Hematopoietic multipotent progenitor cell treated with erythropoietin and hydrocortisone succinate and interleukin-3 and kit ligand, for 6 days (in vitro differentiated cells): ENCODE measurements around the gene ZNF341.

Experiments
- DNase-seq: peaks from one replicate; pipeline ENCODE4 v3.0.0-alpha.2; 2015

ZNF341 gene

DNA sequence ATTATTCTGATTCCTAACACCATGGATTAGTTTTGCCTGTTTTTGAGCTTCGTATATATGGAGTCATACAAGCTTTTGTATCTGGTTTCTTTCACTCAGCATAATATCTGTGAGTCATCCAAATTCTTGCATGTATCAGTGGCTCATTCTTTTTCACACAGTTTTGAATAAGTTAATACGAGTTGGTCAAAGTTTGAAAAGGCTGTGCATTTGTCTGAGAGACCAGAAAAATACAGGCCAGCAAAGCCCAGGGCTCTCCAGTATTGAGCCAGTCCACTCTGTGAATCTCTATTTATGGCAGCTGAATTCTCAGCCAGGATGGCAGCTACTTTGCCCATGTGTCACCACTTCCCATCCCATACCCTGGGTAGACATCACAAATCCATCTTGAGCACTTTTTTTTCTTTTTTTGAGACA lies 72.1 kb downstream of the ZNF341 start:
- DNase-seq, result no peak

DNA sequence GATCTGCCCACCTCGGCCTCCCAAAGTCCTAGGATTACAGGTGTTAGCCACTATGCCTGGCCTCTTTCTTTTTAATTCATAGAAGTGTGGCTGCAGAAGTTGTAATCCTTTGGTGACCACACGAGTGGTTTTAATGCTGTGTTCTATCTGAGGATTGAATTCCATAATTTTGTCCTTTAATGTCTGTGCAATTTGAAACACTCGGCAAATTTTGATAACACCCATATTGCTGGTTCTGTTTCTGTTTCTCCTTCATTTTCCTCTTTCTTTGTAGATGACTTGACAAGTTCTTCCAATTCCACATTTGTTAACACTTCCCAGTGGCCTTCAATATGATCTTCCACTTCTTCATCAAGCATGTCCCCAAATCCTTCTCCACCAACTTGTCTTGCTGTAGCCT lies 76.6 kb downstream of the ZNF341 start:
- DNase-seq, result no peak

DNA sequence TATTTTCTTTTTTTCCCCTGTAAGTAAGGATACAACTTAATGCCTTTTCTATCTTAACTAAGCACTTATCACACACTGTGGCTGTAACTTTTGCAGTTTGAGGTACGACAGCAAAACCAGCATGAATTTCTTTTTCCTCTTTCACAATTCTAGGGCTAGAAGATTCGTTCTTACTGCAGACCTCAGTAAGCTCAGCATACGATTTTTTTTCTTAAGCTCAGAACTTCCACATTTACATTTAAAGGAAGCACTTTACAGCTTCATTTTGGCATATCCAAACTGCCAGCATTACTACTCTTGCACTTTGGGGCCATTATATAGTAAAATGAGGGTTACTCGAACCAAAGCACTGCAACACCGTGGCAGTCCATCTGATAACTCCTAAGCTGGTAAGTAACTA lies 78.5 kb downstream of the ZNF341 start:
- DNase-seq, result peak; percentile 22

DNA sequence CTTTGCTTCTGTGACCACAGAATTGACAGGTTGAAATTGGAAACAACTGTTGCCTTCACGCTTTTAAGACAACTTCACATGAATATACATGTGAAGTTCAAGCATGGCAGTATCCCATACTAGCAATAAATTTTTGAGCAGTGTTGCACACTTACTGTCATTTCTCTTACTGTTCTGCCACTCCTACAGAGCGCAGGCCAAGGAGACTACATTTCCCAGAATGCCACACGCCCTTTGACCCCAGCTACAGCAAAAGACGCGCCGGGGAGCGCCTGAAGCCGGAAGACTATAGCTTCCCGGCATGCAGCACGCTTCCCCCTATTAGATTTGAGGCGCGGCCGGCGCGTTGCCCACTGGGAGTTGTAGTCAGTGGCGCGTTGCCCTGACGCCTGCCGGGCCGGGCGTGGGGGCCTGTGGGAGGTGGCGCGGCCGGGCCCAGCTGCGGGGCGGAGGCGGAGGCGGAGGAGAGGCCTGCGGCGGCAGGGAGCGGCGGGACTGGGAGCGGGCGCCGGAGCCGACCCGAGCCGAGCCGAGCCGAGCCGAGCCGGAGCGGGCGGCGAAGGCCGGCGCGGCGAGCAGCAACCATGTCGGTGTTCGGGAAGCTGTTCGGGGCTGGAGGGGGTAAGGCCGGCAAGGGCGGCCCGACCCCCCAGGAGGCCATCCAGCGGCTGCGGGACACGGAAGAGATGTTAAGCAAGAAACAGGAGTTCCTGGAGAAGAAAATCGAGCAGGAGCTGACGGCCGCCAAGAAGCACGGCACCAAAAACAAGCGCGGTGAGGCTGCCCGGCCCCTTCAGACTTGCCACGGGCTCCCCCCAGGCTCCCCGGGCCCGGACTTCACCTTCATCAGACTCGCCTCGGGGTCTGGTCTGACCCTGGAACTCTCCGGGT lies 79.3 kb downstream of the ZNF341 start, which contains the start of gene CHMP4B:
CHMP4B (plus strand) TSS at position 464 of the 891 bp plus-strand sequence; CDS start at position 585, 121 bp downstream.
- peak; percentile 99 for DNase-seq

- DNase-seq, result peak; percentile 58
Observed at GRCh38 chr20:33811776-33812151, 80.0 kb downstream of the ZNF341 start.

DNA sequence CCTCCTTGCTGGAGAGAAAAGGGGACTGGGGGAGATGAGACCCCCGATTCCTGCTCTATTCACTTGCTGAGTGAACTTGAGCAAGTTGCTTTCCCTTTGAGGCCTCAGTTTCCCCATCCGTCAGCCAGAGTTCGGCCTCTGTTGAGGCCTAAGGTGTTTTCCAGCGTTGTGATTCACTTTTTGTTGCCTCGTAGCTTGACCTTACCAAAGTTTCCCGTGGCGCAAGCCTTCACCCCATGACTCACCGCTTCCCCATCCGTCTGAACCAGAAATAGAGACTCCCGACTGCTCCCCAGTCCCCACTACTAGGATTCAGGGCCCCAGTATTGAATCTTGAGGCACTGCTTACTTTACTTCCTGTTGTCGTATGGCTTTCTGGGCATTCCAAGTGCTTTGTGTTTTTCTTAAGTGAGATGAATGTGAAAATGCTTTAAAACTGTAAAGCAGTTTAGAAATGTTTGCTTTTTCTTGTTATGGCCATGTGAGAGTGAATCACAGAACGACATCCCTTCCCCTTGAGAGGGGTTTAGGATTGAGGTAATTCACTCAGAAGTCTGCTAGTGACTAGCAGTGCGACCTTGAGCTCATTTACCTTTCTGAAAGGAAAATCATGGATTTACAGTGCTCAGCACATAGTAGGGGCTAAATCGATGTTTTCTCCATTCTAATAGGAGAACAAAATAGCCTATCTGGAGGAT lies 80.5 kb downstream of the ZNF341 start:
- DNase-seq, result peak; percentile 60

DNA sequence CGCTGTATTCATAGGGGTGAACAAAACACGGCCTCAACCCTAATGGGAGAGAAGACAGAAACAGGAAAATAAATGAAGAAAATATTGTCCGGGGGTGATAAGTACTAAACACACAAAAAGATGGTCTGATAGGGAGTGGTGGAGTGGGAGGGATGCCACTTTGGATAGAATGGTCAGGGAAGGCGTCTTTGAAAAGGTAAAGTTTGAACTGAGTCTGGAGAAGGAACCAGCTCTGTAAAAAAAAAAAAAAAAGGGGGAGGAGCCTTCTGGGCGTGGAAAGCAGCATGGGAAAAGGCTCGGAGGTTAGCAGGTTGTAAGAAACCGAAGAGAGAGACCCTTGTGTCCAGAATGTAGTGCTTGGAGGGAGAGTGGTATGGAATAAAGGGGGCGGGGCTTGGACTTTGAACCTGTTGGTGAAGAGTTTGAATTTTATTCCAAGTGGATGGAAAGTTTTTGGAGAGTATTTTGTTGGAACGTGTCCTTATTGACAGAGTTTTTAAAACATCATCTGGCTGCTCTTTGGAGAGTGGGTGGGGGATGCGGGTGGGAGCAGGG lies 81.2 kb downstream of the ZNF341 start:
- DNase-seq, result peak; percentile 69

DNA sequence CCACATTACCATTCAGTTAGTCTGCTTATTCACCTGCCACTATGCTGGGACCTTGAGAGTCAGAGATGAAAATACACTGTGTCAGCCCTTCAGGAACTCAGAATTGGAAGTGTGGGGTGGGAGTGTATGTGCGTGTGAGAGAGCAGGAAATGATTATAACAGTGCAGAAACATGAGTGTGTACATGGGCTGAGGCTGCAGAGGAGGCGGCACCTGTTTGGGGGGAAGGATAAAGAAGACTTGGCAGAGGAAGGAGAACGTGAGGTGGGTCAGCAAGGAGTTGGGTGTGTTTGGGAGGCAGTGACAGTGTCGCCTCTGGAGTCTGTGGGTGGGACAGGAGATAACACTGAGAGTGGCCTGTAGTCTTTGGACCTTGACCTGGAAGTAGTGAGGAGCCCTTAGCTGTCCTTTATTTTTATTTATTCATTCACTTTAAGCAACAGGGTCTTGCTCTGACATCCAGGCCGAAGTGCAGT lies 82.5 kb downstream of the ZNF341 start:
- DNase-seq, result peak; percentile 35

DNA sequence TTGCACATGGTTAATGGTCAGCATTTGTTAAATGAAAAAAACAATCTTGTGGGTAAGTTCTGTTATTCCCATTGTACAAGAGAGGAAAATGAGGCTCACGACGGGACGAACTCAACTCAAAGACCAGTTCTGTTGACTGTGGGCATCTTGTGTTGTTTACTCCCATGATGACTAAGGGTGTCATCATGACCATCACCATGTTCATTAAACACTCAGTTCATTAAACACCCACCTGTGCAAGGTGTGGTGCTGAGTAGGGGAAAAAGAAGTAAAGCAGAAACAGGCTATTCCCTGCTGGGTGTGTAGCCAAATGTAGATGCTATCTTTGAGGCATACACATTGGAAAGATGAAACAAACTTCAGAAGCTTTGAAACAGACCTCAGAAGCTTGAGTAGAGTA lies 83.9 kb downstream of the ZNF341 start:
- no peak for DNase-seq

- no peak for DNase-seq
Observed at GRCh38 chr20:33816191-33816590, 84.4 kb downstream of the ZNF341 start.

GRCh38 chr20:33817411-33817810 lies 85.6 kb downstream of the ZNF341 start:
- no peak for DNase-seq

GRCh38 chr20:33819456-33819855 lies 87.7 kb downstream of the ZNF341 start:
- DNase-seq, result no peak

GRCh38 chr20:33820362-33820761 lies 88.6 kb downstream of the ZNF341 start:
- no peak for DNase-seq

DNA sequence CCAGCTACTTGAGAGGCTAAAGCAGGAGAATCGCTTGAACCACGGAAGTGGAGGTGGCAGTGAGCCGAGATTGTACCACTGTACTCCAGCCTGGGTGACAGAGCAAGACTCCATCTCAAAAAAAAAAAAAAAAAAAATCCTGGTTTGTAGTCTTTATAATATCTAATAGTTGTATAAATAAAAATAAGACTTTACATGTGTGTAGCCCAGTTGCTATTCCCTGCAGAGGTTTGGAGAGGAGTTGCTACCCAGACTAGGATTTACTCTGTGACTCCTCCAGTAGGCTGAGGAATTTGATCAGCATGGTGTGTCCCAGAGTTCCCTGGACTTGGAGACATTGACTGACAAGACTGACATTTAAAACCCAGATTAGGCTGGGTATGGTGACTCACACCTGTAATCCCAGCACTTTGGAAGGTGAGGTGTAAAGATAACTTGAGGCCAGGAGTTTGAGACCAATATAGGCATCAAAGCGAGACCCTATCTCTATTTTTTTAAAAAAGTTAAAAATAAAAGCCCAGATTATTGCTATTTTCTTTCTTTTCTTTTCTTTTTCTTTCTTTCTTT lies 89.6 kb downstream of the ZNF341 start:
- DNase-seq, result no peak

DNA sequence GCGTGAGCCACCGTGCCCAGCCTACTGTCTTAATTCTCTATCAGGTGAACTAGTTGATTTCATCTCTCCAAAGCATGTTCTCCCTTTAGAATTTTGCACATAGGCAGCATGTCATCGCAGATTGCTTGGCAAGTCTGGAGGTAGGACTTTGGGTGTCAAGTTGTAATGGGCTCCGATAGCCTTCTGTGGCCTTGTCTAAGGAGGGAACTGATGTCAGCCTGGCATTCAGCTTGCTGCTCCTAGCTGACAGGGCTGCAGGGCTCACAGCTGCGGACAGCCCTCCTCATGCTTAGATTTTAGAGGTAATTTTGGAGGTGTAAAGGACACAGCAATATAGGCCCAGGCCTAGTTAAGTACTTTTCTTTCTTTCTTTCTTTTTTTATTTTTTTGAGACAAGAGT lies 90.6 kb downstream of the ZNF341 start:
- DNase-seq, result no peak

- no peak for DNase-seq
Observed at GRCh38 chr20:33822991-33823390, 91.2 kb downstream of the ZNF341 start.

DNA sequence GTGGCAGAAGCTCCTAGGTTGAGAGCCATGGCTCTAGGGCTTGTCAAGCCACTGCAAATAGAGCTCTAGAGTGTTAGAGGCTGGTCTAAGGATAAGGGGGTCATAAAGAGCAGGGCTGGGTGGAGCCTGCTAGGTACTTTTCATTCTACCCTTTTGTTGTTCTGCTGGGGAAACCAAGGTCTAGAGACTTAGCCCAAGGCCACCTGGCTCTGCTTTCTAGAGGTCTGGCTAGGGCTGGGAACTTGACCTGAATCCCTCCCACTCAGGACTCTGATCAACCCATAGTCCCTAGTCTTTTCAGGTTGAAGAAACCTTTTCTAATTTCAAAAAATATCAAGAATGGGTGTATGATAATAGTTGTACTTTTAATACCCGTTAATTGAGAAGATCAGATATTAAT lies 93.1 kb downstream of the ZNF341 start:
- no peak for DNase-seq

- DNase-seq, result no peak
Observed at GRCh38 chr20:33825340-33826269, 93.8 kb downstream of the ZNF341 start.

- no peak for DNase-seq
Observed at GRCh38 chr20:33826270-33826897, 94.6 kb downstream of the ZNF341 start.

GRCh38 chr20:33827109-33827508 lies 95.3 kb downstream of the ZNF341 start:
- no peak for DNase-seq

DNA sequence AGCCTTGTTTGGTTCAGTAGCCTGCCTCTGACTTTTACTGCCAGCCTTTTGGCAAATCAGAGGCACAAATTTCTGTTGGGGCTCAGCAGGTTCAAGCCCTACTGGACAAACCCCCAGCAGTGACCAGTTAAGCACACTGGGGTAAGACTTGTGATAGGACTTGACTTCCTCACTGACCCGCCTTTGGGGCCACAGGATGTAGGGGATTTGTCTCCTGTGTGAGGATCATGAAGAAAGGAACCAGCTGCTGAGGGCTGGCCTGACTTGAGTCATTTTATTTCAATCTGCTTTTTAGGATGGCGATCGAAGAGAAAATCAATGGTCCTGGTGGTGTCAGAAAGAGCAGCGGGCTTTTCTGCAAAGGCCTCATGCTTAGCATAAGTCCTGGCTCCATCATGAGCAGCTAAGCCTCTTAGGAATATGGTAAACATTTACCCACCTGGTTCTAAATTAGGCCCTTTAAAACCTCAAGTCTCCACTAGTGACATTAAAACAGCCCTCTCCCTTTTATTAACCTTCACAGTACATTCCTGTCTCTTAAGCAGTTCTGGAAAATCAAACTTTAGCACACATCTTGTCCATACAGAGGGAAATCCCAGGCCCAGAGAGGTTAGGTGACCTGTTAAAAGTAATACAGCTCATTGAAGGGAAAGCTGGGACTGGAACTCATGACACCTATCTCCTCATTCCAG lies 96.0 kb downstream of the ZNF341 start:
- no peak for DNase-seq
